GM19351 (cell line): ENCODE data around the gene KCNA2.

Experiments used
- ATAC-seq: cut with Tn5 transposase; IDR thresholded peaks from one replicate; pipeline ENCODE4 v1.9.1; 2021; ENCODE audit warnings: mild to moderate bottlenecking, moderate library complexity; ENCODE audit not compliant: unreplicated experiment

KCNA2 gene

DNA sequence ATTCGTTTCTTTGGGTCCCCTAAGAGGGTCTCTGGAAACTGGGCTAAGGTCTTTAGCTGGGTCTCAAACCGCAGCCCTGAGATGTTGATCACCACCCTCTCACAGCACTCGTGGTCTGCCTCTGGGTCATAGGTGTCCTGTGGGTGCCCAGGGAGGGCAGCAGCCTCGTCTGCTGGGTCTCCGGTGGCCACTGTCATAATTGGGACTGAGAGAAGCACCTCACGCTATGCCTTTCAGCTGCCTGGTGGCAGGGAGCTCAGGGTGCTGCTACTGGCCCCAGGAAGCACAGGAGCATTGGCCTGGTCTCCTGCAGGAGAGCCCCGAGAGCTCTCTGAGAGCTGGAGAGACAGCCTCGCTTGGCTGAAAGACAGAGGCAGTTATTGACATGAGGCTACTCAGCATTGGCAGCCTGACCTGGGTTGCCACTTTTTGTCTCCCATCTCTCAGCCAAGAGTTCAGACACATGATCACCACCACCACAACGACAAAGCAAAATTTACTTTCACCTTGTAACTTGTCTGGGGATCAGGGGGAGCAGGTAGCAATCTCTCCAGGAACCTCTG lies 1.5 kb downstream of the KCNA2 start:
- ATAC-seq: no peak

DNA sequence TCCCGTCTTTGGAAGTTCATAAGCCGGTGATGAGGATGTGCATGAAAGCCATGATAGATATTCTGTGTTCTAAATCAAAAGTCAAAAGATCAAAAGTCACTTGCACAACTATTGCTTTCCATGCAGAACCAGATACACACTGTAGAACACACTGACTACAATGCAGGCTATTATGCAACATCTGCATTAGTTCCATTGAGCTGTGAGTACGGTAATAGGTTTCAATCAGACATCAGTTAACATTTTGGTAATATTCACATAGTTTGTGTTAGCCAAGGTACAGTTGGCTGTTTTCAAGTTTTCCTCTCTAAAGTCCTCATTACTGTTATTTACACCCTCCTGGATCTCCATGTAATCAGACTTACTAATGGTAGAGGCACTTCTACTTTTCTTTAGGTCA lies 3.1 kb downstream of the KCNA2 start:
- ATAC-seq: no peak

DNA sequence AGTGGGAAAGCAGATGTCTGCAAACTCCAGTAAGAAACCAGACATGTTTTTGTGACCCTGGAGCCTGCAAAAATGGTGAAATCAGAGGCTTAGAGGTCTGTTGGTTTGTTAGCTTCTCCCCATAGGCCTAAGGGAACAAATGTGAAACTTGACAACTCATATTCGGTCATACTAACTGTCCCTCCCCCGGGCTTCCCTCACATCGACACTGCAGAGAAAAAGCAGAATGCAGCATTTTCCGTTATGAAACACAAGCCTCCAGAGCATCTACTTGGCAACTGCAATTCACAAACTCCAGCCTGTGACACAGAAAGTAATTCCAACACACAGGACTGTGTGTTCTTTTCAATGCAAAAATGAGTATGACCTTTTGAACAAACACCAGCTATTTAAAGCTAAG lies 3.7 kb downstream of the KCNA2 start:
- ATAC-seq: no peak

DNA sequence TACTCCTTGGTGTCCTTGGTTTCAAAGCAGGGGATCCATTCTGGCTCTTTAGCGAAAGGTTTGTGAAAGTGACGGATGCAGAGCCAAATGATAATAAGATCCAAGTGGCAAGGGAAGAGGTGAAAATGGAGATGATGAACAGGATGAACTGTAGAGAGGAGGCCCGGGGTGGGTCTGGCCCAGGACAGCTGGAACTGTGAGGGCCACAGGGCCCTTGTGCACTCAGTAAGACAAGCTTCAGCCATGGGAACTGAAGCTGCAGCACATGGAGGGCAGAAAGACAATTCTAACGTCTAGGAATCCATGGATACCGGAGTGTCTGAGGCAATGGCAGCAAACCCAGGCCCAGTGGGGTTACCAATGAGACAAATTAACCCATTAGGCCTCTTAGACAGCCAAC lies 4.8 kb downstream of the KCNA2 start:
- no peak for ATAC-seq

DNA sequence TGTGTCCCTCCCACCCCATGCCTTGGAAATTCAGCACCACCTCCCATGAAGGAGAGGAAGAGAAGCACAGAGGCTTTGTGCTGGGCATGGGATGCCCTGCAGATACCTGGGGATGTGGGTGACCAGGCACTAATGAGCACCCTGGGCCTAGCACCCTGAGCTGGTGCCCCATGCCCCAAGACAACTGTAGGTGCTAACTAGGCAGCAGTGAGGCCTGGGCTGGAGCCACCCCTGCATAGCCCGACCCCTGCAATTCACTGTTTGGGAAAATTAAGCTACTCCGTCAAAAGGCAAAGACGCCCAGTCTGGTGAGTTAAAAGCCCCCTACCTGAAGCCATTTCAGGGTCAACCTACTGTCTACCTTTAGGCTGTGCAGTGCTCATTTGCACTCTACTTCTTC lies 5.4 kb downstream of the KCNA2 start:
- no peak for ATAC-seq

DNA sequence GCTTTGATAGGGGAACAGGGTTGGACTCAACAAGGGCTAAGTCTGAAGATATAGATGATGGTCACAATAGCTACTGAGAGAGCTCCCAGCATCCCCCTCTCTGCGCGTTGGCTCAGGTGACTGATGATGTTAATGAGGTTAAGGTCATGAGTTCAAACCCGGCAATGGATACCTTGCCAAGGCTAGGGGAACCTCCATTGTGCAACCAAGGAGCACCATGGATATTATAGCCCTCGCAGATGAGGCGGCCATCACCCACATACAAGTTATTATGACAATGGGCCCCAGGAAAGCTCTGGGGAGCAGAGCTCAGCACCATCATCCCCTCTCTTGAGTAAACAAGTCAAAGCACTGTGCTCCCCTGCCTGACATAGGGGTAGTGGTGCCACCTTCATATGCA lies 8.2 kb downstream of the KCNA2 start:
- no peak for ATAC-seq

DNA sequence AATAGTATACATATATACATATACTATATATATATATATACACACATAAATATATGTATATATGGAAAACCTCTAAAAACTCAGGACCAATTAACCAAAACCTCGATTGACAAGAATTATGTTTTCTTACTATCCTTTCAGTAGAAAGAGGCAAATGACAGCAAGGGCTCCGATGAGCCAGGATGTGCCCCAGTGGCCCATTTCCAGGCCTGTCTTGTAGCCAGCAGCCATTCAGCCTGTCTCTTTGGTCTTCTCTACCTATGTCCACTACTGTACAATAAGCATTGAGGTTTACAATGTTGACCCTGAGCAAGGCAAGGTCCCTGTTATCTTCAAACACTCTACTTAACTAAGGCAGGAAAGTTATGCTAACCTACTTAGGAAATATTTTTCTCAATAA lies 9.8 kb downstream of the KCNA2 start:
- ATAC-seq: no peak

DNA sequence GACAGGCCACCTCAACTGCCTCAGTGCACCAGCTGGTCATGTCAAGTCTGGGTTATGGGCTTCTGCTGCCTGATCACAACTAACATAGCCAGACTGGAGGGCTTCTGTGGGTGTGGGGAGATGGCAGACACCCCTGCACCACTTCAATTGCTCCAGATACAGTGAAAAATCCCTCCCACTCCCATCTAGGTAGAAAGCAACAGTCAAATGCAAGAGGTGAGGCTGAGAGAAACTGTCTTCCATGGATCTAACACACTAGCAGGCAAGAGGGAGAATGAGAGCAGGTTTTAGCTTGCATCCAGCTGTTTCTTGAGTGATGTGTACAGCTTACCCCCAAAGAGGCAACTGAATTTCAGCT lies 10.8 kb downstream of the KCNA2 start:
- ATAC-seq: no peak

DNA sequence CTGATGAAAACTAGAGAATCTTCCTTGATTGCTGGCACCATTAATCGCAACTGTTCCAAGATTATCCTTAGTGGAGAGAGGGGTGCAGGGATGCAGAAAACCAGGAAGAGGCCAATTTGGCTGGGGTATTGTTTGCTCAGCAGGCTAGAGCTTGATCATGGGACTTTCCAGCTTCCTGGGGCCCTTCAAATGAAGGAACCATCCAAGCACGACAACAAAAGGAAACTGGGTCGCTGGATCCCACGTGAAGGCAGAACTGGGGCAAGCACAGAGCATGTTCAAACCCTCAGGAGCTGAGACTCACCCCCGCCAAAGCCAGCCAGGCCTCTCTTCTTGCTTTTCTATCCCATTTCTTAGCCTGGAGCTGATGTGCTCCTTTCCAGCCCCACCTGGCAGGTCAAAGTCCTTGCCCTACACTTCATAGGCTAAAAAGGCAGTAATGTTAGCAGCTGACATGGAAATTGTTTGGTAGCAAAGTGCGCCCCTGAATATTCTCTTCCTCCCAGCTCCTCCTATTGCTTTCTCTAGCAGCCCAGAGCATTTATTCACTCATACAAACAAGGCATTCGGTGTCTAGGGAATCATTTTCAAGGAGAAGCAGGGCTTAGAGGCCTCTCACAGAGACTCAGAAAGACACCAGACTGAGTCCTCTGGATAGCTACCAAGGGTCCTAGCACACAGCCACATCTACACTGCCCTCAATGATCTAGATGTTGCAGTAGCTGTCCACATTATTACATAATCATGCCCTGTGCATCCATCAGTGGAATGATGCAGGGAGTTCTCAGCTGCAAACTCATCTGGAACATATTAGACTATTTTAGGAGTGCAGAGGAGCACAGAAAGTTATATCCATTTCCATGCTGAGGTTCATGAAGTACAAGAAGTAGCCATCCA lies 11.5 kb downstream of the KCNA2 start:
- no peak for ATAC-seq

DNA sequence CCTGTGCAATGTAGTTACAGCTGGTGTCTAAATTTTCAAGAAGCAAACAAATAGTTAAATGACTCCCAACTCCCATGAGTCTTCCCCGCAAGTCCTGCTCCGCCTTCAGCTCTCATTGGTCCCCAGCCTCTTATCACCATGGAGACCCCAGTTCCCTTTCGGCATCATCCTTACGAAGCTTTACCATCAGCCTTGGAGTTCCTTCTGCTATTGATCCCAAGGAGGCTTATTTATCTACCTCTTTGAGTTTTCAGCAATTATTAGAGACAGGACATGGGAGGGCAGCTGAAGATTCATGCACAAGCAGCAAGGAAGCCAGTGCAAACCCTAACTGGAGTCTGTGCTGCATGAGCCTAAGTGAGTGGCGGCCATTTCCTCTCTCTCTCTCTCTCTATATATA lies 12.3 kb downstream of the KCNA2 start:
- ATAC-seq: no peak

DNA sequence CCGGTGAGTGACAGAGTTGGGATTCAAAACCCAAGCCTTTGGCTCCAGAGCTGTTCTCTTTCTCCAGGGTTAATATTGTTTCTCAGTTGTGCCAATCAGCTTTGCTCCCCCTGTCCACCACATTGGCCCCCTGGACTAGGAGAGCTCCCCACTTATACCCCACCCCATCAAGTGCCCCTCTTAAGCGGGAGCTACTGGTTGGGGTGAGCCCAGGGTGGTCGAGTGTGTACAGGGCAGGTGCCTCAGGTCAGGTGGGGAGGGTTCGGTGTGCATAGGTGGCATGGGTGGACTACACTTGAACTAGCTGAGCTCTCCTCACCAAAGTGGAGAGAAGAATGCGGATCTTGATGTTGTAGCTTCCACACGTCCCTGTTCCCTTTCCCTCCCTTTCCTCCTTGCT lies 14.2 kb downstream of the KCNA2 start:
- no peak for ATAC-seq

DNA sequence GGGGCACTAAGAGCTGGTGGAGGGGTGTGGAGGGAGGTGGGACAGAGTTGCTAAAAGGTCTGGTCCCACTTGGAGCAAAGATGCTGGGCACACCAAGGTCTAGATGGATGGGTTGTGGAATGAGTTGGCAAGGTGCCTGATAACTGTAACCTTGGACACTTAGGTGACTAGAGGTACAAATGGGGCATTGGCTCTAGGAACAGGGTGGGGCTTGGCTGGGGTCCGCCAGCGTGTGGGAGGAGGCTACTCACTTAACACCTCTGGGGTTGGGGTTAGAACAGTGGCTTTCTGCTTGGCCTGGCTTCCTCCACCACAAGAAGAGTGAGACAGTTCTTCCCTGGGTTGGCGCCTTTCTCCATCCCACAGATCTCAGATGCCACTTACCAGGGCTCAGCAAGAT lies 17.2 kb downstream of the KCNA2 start:
- no peak for ATAC-seq

DNA sequence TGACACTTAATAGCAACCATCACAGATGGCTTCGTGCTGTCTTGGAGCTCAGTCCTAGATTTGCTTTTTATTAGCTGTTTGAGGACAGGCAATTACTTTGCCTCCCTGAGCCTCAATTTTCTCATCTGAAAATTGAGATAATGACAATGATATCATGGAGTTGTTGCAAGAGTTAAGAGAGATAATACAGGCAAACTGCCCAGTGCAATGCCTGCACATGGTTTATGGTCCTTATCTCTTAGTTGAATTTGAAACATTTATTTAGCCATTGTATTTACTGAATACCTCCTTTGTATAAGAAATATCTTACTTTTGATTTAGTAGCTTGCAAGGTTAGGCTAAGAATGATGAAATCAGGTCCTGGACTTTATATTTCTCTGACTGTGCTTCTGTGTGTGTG lies 17.7 kb downstream of the KCNA2 start:
- no peak for ATAC-seq

DNA sequence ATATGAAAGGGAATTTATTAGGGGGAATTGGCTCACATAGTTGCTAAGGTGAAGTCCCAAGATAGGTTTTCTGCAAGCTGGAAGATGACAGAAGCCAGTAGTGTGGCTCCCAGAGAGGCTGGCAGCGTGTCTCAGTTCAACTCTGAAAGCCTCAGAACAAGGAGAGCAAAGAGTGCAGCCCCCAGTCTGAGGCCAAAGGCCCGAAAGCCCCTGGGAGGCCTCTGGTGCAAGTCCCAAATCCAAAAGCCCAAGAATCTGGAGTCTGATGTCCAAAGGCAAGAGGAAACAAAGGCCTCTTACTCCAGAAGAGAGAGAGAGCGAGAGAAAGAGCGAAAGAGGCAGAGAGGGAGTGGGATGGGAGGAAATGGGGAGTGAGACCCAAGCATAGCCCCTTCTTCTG lies 18.3 kb downstream of the KCNA2 start:
- no peak for ATAC-seq

DNA sequence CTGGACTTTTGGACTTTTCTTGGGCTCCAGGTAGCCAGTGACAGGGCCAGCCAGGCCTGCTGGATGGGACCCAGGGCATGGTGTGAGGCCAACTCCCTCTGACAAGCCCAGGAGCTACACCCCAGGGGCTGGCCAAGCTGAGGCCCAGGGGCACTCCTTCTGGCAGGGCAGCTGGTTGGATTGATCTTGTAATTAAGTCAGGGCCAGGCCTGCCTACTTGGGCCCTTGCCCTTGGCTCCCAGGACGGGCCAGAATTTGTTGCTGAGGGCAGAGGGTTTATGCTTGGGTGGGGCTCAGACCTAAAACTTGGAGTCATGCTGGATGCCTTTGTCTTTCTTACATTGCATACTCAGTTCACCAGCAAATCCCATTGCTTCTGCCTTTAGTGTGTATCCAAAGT lies 20.7 kb downstream of the KCNA2 start:
- ATAC-seq: no peak

DNA sequence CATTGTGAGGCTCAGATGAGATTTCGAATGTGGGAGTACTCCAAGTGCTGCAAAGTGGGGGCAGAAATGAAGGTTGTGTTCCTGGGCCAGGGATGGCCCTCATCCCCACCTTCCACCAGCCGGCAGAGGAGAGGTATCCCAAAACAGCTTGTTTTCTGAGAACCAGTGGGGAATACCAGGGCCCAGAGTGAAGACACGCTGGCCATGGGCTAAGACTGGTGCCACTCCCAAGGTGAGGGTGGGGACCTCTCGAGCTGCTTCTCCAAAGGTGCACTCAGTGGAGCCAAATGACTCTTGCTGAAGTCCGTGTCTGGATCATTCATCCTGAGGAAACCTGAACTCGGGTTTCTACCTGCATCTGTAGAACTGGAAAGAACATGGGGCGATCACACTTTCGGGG lies 22.1 kb downstream of the KCNA2 start:
- no peak for ATAC-seq

DNA sequence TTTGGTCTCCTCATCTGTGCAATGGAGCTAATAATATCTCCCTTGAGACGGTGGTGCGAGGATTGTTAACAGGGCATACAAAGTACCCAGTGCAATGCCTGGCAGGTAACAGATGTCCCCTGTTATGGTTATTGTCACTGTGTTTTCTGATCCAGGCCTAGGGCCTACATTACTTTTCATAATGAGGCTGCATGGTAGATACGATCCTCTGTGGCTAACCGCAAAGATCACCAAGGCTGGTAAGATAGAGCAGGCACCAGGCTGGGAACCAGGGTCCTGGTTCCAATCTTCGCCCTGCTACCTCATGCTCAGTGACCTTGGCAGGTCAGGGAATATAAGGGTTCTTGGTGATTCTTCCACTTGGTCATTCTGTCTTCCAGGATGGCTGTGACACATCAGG lies 22.7 kb downstream of the KCNA2 start:
- ATAC-seq: no peak

DNA sequence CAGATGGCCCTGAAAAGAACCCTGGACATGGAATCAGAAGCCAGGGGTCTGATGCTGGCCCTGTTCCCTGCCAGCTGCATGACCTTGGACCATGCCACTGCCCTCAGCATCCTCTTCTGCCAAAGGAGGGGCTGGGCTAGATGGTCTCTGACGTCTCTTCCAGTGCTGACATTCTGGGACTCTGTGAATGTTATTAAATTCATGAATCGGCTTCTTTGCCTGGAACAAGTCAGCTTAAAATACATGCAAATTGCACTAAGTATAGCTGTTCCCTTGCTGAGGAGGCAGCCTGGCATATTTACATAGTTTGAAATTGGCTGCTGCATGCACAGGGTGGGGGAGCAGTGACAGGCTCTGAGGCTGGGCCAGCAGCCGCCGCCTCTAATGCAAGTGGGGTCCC lies 23.8 kb downstream of the KCNA2 start:
- ATAC-seq: no peak

DNA sequence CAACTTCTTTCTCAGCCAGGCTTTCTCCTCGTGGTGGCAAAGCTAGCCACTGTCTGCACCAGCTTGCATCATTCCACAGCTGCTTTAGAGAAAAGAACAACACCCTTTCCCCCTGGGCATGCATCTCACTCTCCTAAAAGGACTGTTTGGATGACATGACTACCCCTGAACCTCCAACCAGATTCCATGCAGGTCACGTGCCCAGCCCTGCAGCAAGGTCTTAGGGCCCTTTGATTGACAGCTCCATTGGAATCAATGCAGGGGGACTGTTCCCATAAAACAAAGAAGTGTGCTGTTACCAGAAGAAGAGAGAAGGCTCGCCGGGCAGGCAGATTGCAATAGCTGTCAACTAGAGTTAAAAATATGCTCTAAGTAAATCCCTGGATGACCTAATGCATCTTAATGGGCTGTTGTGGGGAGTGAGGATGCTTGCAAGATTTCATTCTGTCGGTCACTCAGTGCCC lies 24.4 kb downstream of the KCNA2 start:
- ATAC-seq: no peak

DNA sequence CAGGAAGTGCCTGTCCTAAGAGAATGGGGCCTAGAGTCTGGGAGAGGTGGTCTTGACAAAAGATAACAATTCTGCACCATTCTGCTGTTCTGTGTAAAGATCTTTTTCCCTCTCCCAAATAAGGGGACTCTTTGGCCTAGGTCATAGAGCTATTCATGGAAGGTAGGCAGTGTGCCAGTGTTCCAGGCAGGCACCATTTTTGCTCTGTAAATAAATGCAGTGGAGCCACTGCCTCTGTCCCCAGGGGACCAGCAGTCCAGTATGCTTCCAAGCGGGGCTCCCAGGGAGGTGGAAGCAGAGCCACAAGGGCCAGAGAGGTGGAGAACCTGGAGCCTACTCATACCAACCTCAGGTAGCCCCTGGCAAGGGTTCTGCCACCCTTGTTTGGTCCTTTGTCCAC lies 25.9 kb downstream of the KCNA2 start:
- no peak for ATAC-seq

DNA sequence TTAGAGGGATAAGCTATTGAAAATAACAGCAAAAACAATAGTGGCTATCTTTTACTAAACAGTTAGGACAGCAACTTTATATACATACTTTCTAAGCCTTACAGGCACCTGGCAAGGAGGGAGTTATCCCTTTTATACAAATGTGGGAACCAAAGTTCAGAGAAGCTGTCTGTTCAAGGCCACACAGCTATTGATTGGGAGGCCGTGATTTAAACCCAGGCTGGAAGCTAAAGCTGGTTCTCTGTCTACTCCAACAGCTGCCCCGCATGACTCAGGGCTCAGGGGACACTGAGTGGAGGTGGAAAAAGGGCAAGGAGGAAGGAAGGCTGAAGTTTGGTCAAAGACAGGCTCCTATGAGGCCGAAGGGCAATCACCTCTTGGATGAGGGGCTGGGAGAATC lies 26.7 kb downstream of the KCNA2 start:
- no peak for ATAC-seq

DNA sequence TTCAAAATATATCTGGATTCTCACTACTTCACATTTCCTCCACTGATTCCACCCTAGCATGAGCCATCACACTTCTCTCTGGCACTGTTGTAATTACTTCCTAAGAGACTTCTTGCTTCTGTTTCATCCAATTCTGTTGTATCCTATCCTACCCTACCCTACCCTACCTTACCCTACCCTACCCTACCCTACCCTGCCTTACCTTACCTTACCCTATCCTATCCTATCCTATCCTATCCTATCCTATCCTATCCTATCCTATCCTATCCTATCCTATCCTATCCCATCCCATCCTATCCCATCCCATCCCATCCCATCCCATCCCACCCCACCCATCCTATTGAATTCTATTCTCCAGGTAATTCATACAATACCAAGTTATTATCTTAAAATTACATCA lies 29.7 kb downstream of the KCNA2 start:
- no peak for ATAC-seq

DNA sequence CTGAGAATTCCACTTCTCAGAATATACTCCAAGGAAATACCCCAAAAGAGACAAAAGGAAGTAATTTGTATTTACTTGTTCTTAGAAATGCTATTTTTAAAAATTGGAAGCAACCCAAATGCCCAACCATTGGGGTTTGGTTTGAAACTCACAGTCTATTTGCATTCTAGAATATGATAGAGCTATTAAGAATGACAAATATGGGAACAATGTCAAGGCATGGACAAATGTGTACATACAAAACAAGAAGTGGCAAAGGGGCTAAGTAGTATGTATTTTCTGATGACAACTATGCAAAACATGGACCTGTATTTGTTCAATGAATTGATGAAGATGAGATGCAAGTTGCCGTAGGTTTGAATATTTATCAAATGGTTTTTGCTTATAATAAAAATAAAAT lies 32.8 kb downstream of the KCNA2 start:
- no peak for ATAC-seq
